H7 (cell line): ENCODE measurements around the gene SND1. TPM values are rescaled to one million over a fixed set of nuclear protein-coding genes. Genes with fewer than 3 reads are reported as not detected.
"Not testable (repeated sequence)": the region's sequence is repeated elsewhere in the genome, so short reads cannot be mapped to it uniquely, and the experiment has no call there.

Experiments
- DNase-seq: peaks from one replicate; pipeline ENCODE4 v3.0.0; 2012
- H3K27me3 ChIP-seq: 2 replicates; pipeline ENCODE4 v1.6.0; 2011; ENCODE audit warnings: mild to moderate bottlenecking, low read length; ENCODE audit not compliant: control insufficient read depth, insufficient read depth
- H3K36me3 ChIP-seq: replicated peaks from 2 replicates; pipeline ENCODE4 v1.5.1; 2011; ENCODE audit warnings: low read length; ENCODE audit not compliant: control insufficient read depth, insufficient read depth
- H3K4me3 ChIP-seq: 2 replicates; pipeline ENCODE4 v1.5.1; 2011; ENCODE audit warnings: low read depth, mild to moderate bottlenecking, control low read depth, low read length, moderate library complexity; ENCODE audit not compliant: insufficient read depth
- total RNA-seq: library from RNA; depleted of rRNA; stranded (reverse); fragments of >200 nt; shearing (Covaris generic); gene quantifications from 2 replicates; pipeline ENCODE4 v1.2.3, GENCODE V29; 2014

The SND1 gene
- total RNA-seq, 1 experiment from 2014 or later: 196 TPM

DNA sequence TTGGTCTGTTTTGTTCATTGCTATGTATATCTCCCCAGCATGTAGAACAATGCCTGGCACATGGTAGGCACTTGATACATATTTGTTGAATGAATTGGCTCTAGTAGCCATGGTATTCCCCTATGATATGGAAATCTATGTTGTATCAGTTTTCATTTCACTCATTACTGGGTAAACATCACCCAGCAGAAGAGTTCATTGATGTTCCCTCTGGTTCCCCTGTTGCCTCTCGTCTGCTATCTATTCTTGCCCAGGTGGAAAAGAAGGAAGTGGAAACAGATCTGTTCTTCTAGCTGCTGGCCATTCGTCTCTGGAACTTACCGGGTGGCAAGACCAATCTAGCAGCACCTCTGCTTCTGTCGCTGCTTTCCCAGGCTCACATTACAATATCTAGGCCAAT lies 307.8 kb downstream of the SND1 start:
- Histone ChIP-seq H3K4me3 (no peak overlapping the region), H3K27me3 (no peaks in the 10 kb centered on the region), H3K36me3 (peaks cover 1% of the 10 kb centered on the region; the same call in 1 of the 2 replicates)
- DNase-seq: no peak

DNA sequence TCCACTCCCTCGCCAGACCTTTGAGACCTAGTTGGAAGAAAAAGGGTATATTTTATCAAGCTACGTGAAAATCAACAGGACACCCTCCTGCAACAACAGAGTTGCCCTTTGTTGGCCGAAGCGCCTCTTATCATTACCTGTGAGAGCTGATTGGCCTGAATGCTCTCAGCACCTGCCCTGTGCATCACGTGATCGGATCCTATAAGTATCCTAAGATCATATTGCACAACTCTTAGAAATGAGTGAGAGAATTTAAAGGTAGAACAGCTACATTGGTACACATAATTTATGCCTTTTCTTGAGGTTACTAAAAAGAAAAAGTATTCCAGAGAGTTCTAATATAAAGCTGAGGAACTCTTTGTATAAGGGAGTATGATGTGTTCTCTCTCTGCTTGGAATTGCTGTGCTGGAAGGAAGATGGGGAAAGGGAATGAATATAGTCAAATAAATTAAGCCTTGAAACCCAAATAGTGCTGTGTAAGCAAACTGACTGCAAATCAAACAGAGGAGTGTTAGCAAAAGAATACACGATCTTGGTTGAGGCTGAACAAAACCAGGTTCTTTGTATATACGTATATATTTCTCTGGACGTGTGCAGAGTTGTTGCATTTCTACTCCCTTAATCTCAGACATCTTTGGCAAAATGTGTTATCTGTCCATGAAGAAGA lies 309.9 kb downstream of the SND1 start:
- H3K27me3 ChIP-seq: no peaks in the 10 kb centered on the region
- DNase-seq: no peak
- no peaks in the 10 kb centered on the region for H3K36me3 ChIP-seq
- no peak overlapping the region for H3K4me3 ChIP-seq

DNA sequence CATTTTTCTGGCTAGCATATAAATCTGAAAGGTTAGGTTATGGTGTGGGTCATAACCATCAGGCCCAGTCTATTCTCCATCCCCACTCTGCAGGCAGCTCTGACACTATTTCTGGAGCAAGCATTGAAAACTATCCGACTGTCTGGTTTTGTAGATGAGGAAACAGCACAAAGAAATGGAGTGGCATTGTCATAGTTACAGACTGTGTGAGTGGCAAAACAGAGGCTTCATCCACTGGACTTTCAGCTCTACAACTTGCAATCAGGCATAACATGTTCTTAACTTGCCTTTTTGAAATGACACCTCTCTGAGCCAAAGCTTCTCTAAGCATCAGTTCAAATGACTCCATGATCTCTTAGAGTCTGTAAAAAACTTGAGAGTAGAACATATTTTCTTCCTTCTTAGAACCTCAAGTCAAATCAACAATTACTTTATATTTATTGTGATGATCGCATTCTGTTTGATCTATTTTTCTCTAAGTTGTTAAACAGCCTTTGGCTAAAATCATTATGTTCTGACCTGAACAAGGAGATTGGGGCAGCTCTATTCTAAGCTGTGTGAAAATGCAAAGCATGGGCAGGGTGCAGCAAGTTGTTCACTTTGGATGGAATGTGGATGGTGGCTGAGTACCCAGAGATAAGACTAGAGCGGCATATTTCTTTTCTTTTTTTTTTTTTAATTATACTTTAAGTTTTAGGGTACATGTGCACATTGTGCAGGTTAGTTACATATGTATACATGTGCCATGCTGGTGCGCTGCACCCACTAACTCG lies 310.8 kb downstream of the SND1 start:
- Histone ChIP-seq H3K4me3 (no peak overlapping the region), H3K36me3 (no peaks in the 10 kb centered on the region; the same call in 1 of the 2 replicates), H3K27me3 (no peaks in the 10 kb centered on the region)
- DNase-seq: no peak

DNA sequence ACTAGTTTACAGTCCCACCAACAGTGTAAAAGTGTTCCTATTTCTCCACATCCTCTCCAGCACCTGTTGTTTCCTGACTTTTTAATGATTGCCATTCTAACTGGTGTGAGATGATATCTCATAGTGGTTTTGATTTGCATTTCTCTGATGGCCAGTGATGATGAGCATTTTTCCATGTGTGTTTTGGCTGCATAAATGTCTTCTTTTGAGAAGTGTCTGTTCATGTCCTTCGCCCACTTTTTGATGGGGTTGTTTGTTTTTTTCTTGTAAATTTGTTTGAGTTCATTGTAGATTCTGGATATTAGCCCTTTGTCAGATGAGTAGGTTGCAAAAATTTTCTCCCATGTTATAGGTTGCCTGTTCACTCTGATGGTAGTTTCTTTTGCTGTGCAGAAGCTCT lies 311.9 kb downstream of the SND1 start:
- H3K27me3 ChIP-seq, H3K36me3 ChIP-seq, H3K4me3 ChIP-seq, DNase-seq: not testable (repeated sequence)

DNA sequence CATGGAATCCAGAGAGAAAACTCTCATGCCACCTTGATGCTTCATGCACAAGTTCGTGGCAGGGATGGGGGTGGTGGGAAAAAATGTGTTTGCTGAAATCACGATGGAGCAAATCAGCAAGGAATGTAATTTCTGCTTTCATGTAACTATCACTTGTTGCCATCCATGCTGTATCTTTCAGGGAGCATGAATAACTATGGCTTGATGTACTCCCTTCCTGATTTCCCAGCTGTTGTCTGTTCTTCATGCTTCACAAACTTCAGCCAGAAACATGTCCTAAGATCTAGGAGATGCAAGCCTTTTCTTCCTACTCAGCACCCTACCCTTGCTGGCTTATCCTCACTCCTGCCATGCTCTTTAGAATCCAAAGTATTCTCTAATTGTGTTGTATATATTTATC lies 315.3 kb downstream of the SND1 start:
- H3K4me3 ChIP-seq: no peak overlapping the region
- DNase-seq: no peak
- H3K27me3 ChIP-seq: no peaks in the 10 kb centered on the region
- H3K36me3 ChIP-seq: no peaks in the 10 kb centered on the region; the same call in 1 of the 2 replicates

DNA sequence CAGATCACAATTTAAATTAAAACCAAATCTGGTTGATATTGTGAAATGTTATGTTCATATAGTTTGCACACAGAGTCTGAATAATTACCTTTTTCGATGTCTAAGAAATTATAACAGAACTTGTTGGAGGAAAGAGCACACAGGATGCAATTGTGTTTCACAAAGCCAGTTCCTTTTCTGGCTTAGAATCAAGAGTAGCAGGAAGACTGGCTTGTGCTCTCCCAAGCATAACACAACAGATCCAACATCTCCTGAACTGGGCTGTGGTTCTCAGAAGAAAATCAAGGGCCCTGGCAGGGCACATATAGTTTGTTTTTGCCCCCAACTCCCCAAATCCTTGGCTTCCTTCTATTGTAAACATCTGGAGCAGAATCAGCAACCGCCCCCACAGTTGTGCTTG lies 316.6 kb downstream of the SND1 start:
- H3K4me3 ChIP-seq: no peak overlapping the region
- H3K36me3 ChIP-seq: no peaks in the 10 kb centered on the region; the same call in 1 of the 2 replicates
- DNase-seq: no peak
- no peaks in the 10 kb centered on the region for H3K27me3 ChIP-seq

DNA sequence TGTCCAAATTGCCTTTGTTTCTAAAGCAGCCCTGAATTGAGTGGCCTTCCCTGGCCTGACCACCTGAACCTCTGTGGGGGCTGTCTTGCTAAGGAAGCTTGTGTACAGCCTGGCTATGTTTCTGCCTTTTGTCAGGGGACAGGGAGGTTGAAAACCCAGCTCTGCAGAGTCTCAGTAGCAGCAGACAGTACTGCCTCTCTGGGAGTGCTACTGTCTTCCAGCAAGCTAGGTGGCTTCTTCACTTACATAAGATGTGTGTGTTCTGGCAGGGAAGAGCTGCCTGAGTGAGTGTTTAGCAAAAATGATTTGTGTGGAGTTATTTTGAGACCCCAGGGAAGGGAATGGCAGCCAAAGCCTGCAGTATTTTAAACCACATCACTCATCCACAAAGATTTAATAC lies 321.8 kb downstream of the SND1 start:
- no peaks in the 10 kb centered on the region for H3K27me3 ChIP-seq
- no peaks in the 10 kb centered on the region for H3K36me3 ChIP-seq
- no peak overlapping the region for H3K4me3 ChIP-seq
- DNase-seq: no peak

DNA sequence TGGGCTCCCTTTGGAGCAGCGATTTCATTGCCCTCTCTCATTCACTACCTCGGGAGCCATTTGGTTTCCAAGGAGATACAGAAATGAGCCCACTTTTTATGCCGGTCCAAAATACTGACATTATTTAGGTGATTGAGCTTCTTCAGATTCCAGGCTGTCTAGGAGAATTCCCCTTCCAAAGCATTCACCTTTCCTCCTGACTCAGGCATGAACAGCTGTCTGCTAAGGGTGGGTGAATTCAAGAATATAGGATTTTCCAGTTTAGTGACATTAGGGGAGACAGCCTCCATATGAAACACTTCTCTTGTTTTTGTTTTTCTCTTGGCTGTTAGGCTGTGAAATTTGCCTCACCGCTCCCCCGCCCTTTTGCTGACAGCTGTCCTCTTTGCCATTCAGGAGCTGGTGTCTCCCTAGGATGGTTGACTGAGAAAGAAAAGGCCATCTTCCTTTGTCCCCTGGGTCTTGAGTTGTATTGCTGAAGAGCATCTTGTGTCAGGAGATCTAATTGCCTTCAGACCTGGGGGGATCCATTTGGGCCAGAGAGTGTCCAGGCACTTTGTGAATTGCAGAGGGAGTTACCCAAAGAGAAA lies 322.5 kb downstream of the SND1 start:
- DNase-seq: no peak
- H3K4me3 ChIP-seq: no peak overlapping the region
- no peaks in the 10 kb centered on the region for H3K27me3 ChIP-seq
- H3K36me3 ChIP-seq: no peaks in the 10 kb centered on the region

DNA sequence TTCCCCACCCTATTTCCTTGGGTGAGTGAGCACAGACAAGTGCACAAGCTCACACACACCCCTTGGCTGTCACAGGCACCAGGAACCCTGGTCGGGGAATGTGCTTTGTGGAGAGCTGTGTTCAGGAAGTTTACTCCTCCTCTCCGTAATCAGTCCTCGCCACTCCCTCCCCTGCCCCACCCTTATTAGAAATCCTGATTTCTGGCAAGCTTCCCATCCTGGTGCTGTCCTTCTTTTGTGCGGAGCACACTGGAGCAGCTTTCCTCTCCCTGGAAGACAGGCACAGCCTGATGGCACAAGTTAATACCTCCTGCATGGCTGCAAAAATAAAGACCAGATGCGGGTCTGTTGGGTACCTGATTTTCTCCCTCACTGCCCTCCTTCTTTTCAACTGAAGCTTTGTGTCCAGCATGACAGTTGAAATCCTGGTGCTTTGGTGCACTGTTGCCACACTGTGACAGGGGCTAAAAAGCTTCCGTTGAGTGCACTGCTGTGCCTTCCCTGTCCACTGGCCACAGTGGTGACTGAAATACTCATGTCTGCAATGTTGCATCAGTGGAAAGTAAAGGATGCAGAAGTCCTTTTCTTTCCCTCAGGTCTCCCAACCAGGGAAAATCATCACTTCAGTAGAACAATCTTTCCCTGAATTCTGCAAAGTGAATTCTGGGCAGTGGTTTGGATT lies 324.2 kb downstream of the SND1 start:
- Histone ChIP-seq H3K36me3 (no peaks in the 10 kb centered on the region), H3K4me3 (no peak overlapping the region), H3K27me3 (no peaks in the 10 kb centered on the region)
- DNase-seq: no peak

DNA sequence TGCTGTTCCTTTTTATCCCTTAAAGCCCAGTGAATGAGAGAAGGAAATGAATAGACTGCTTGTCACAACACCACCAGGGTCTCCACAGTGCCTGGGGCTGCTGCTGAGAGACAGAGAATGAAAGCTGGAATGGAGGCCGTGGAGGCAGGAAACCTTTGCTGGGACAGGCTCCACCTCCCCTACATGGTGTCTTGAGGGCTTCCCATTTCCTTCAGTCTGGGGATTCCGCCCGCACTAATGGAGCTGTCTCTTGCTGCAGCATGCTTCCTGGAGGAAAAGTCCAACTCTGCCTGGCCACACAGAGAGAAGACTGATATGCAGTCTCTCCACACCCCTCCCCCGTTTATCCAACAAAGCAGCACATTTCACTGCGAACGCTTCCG lies 324.7 kb downstream of the SND1 start:
- Histone ChIP-seq H3K4me3 (no peak overlapping the region), H3K27me3 (no peaks in the 10 kb centered on the region), H3K36me3 (no peaks in the 10 kb centered on the region)
- no peak for DNase-seq

DNA sequence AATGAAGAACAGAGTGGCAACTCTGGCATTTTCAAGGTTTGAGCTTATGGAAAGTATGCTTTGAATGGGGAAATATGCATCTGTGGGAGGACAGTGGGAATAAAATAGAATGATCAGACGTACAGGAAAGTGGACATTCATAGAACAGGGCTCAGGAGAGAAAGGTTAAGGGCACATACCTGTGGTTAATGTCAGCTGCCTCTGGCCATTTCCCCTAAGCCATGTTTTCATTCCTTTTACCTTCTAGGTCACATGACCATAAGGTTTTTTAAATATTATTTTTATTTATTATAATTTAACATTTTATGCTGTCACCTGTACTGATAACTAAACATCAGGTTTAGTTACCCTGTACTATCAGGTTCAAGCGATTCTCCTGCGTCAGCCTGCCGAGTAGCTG lies 326.4 kb downstream of the SND1 start:
- H3K4me3 ChIP-seq: no peak overlapping the region
- H3K27me3 ChIP-seq: no peaks in the 10 kb centered on the region
- no peak for DNase-seq
- H3K36me3 ChIP-seq: no peaks in the 10 kb centered on the region

DNA sequence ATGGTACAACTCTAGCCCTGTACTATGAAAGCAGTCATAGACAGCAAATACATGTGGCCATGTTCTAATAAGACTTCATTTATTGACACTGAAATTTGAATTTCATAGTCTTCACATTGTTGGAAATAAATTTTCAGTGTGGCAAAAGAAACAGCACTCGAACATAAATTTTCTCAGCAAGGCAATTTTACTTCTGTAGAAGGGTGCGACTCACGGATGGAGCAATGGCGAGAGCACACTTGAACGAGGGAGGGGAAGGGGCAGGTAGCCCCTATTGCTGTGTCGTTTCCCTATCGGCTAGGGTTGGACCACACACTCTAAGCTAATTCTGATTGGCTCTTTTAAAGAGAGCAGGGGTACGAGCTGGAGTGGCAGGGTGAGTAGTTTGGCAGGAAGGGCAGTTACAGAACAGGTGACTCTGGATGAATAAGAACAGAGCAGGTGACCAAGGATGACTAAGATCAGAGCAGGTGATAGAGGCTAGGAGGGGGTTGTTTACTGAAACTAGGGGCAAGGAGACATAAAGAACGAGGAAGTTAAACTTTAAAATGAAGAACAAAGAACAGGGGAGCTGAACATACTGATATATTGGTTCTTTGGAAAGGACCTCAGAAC lies 327.2 kb downstream of the SND1 start:
- H3K36me3 ChIP-seq: no peaks in the 10 kb centered on the region
- no peak for DNase-seq
- H3K4me3 ChIP-seq: no peak overlapping the region
- no peaks in the 10 kb centered on the region for H3K27me3 ChIP-seq

DNA sequence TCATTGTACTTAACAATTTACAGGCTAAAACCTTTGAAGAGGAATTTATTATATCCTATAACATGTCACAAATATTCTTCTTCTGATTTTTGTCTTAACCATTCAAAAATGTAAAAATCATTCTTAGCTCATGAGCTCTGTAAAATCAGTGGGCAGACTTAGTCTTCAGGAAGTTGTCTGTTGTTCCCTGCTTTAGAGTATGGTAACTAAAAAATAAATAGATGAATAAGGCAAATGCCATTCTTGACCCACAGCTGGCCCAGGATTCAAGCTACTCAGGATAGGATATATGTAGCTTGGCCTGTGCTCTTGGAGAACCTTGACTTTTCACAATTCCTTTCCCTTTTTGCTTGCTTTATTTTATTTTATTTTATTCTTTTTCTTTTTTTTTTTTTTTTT lies 327.7 kb downstream of the SND1 start:
- no peak overlapping the region for H3K4me3 ChIP-seq
- no peak for DNase-seq
- H3K36me3 ChIP-seq: no peaks in the 10 kb centered on the region
- no peaks in the 10 kb centered on the region for H3K27me3 ChIP-seq

DNA sequence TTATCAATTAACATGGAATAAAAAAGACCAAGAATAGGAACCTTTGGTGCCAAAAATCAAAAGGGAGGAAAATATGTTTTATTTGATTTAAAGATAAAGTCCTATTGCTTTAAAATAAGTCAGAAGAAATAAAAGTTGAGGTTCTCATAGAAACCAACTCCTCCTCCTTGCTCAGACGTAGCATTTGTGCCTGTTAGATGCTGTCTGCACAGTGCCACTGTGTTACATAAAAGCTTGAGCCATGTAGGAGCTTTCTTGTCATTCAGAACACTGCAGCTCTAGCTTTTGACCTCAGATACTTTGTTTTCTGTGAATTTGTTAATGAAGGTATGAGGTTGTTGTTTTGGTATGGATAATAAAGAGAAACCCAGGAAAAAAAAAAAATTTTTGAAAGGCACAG lies 328.9 kb downstream of the SND1 start:
- Histone ChIP-seq H3K27me3 (no peaks in the 10 kb centered on the region), H3K36me3 (no peaks in the 10 kb centered on the region), H3K4me3 (no peak overlapping the region)
- DNase-seq: no peak
